Cardiac fibroblast (primary cell): ENCODE measurements around the gene UBA7.

Experiments
- DNase-seq, 2 donors: peaks; one replicate each; pipeline versions ENCODE4 v3.0.0 to v3.0.0-alpha.2; 2010; ENCODE audit warnings: low read depth in 2 of 2
- H3K4me3 ChIP-seq, 2 donors: replicated peaks in 1 of 2; 1 replicate in 1 of 2; 2 replicates in 1 of 2; pipeline ENCODE4 v1.5.1; 2011; ENCODE audit warnings: low read depth in 2 of 2, low read length in 2 of 2, mild to moderate bottlenecking in 2 of 2, moderate library complexity in 1 of 2
- CTCF ChIP-seq: IDR thresholded peaks from one replicate; pipeline ENCODE4 v1.5.1; 2011; ENCODE audit warnings: low read depth, mild to moderate bottlenecking, low read length, inconsistent platforms

UBA7 gene

GRCh38 chr3:49844464-49845183 is 30.9 kb upstream of the UBA7 start:
- H3K4me3 ChIP-seq, result no peak overlapping the region
- peak in 1 of 2 donors; percentile 28 for DNase-seq
- no peak for TF ChIP-seq CTCF

GRCh38 chr3:49842843-49843517 is 29.2 kb upstream of the UBA7 start:
- TF ChIP-seq CTCF, result no peak
- DNase-seq, result no peak
- H3K4me3 ChIP-seq, result no peak overlapping the region

GRCh38 chr3:49841806-49842205 is 28.1 kb upstream of the UBA7 start:
- TF ChIP-seq CTCF, result no peak
- no peak for DNase-seq
- no peak overlapping the region for H3K4me3 ChIP-seq

- peak; percentile 29 to 39 for DNase-seq
- TF ChIP-seq CTCF, result peak; percentile 43
- no peak overlapping the region for H3K4me3 ChIP-seq
Observed at GRCh38 chr3:49841126-49841696, 27.5 kb upstream of the UBA7 start.

- H3K4me3 ChIP-seq, result no peak overlapping the region
- DNase-seq, result peak; percentile 8 to 20
- TF ChIP-seq CTCF, result no peak
Observed at GRCh38 chr3:49840388-49840787, 26.6 kb upstream of the UBA7 start.

GRCh38 chr3:49839193-49839809 is 25.5 kb upstream of the UBA7 start:
- TF ChIP-seq CTCF, result peak; percentile 90
- H3K4me3 ChIP-seq, result no peak overlapping the region
- DNase-seq, result peak; percentile 86 to 90
